HG02885 (cell line): ENCODE measurements around the gene IDI1.

Experiments
- ATAC-seq: cut with Tn5 transposase; IDR thresholded peaks from one replicate; pipeline ENCODE4 v1.9.1; 2021; ENCODE audit warnings: mild to moderate bottlenecking; ENCODE audit not compliant: unreplicated experiment, poor library complexity

Gene IDI1

DNA sequence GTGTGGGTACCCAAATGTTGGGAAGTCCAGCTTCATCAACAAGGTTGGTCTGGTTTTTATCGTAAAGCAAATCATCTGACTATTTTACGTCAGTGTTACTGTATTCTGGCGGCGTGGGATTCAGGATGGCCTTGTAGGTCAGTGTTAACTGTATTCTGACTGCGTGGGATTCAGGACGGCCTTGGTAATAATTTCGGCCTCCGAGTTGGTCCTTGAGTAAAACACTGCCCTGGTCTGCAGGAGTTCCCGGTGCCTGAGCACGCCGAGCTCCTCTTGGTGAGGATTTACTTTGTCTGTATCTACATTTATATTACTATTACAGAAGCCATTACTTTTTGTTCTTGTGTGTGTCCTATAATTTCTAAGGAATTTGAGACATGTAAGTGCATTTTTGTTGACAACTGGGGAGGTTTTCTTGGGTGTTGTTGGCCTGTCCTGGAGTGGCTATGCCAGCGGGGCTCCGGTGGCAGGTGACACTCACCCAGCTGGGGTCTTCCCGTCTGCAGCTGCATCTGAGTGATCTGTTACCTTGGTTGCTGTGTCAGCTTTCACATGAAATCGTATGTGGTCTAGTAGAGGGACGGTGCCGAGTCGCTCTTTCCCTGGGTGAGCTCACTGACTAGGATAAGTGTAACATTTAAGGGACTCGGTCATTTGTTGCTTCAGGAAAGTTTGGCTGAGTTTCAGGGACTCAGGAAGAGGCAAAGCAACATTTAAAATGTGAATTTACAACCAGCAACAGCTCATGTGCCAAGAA is 51.5 kb downstream of the IDI1 start:
- no peak for ATAC-seq

DNA sequence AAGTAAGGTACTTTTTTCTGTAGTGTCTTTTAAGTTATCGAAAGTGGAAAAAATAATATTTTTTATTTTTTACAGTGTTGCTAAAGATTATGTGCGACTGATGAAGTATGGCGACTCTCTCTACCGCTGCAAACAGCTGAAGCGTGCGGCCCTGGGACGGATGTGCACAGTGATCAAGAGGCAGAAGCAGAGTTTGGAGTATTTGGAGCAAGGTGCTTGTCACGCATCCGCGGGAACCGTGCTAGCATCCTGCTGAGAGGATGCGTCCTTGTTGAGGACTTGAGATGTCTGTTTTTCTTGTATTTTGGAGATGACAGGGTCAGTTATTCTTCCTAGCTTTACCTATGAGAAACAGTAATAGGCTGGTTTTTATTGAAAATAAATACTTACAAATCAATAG is 52.9 kb downstream of the IDI1 start:
- no peak for ATAC-seq

DNA sequence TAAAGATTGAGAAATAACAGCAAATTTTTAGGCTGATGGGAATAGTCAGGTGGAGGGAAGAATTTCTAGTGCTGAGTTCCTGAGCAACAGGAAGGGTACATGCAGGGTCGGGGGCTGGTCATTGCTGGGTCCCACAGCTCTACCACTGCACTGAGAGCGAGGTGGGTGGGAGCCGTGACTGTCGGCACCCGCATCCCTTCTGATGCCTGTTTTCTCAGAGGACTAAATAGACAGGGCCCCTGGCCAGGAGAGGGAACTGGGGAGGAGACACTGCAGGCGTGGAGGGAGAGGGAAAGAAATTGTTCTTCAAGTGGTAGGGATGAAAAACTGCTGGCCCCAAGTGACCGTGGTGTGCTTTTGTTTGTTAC is 53.4 kb downstream of the IDI1 start:
- no peak for ATAC-seq

DNA sequence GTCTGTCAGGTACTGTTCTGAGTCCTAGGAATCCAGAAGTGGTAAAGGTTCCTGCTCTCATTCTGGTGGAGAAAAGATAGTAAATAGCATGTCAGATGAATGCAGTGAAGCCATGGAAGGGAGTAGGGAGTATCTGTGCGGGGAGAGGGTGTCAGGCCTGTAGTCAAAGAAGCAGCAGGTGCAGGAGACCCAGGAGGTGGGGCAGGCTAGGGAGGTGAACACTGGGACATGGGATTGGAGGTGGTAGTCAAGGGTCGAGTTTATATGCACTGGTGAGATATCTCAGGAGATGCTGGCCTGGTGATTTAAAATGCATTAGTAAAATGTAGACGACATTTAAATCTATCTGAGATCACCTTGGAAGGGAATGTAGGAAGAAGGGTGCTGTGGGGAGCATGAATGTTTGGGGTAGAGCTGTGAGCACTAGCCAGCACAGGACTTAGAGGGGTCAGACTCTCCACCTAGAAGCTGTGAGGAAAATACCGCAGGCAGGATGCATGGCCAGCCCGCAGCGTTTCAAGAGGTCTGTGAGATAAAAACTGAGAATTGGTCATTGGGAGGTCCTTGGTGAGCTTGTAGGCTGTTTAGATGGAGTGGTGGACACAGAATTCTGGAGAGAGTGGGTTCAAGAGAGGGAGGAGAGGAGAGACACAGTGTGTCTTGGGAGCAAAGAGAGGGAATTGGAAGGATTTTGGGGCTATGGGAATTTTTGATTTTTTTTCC is 53.9 kb downstream of the IDI1 start:
- no peak for ATAC-seq

DNA sequence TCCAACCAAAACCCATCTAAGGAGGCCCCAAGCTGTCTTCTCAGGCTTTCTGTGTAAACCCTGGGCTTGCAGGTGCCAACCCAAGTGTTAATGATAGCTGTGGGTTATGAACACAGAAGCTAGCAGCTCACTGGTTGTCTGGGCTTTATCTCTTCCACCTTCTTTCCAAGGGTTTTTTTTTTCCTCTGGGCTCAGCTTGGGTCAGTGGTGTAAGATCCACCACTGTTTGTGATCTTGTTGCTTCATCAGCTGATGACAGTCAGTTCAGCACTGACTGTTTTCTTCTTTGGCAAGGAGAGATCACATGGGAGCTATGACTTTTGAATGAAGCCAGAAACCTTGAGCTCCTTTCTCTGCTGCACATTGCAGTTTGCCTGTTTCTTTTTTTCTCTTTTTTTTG is 56.0 kb downstream of the IDI1 start:
- ATAC-seq = no peak

DNA sequence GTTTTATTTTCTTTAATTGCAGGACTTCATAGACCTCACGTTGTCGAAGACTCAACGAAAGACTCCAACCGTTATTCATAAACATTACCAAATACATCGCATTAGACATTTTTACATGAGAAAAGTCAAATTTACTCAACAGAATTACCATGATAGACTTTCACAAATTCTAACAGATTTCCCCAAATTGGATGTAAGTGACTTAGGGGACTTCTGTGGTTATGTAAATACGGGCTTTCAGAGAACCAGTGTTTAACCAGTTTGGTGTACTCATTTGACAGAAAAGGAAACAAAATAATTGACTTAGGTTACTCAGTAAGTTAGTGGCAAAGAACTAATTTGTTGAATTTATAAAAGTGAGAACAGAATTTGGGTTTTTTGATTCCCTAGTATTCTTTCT is 56.5 kb downstream of the IDI1 start:
- peak; percentile 19 for ATAC-seq

DNA sequence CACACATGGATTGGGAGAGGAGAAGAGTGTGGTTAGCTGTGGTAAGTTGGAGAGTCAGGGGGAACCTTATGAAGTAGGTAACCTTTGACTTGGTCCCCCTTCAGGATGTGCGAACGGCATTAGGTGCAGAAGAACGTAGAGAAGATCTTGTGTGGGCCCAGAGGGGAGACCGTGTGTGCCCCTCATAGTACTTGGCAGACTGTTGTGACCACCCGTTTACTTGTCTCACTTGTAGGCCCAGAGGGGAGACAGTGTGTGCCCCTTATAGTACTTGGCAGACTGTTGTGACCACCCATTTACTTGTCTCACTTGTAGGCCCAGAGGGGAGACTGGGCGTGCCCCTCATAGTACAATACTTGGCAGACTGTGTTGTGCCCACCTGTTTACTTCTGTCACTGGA is 58.1 kb downstream of the IDI1 start:
- no peak for ATAC-seq
